Smooth muscle cell (in vitro differentiated cells): ENCODE data around the gene LRRC8D. TPM values are rescaled to one million over a fixed set of nuclear protein-coding genes. Genes with fewer than 3 reads are reported as not detected.
A peak's percentile ranks its signal among the peaks of the same experiment; 100 is the strongest.

ENCODE experiments used
- DNase-seq: peaks from one replicate; lab custom pipeline; 2025; ENCODE audit not compliant: unreplicated experiment; lab: John Stamatoyannopoulos, UW
- H2AFZ ChIP-seq: fragments of 200-600 bp; sonication (generic); 2 replicates; pipeline ENCODE4 v1.6.0; 2016; ENCODE audit warnings: antibody characterized with exemption, low read depth, mild to moderate bottlenecking
- H3F3A ChIP-seq: fragments of 200-600 bp; sonication (generic); 2 replicates; pipeline ENCODE4 v1.6.0; 2017; ENCODE audit warnings: antibody characterized with exemption, low read depth
- H3K27ac ChIP-seq: fragments of 200-600 bp; sonication (generic); 2 replicates; pipeline ENCODE4 v1.5.1; 2016; ENCODE audit warnings: low read depth, mild to moderate bottlenecking
- H3K27me3 ChIP-seq: fragments of 200-600 bp; sonication (generic); 2 replicates; pipeline ENCODE4 v1.6.1; 2016; ENCODE audit warnings: low read depth, mild to moderate bottlenecking
- H3K36me3 ChIP-seq: fragments of 200-600 bp; sonication (generic); 2 replicates; pipeline ENCODE4 v1.5.1; 2016; ENCODE audit warnings: low read depth
- H3K4me1 ChIP-seq: fragments of 200-600 bp; sonication (generic); 2 replicates; pipeline ENCODE4 v1.5.1; 2016; ENCODE audit warnings: low read depth
- H3K4me2 ChIP-seq: fragments of 200-600 bp; sonication (generic); 2 replicates; pipeline ENCODE4 v1.6.0; 2016; ENCODE audit warnings: mild to moderate bottlenecking
- H3K4me3 ChIP-seq: fragments of 200-600 bp; sonication (generic); 2 replicates; pipeline ENCODE4 v1.5.1; 2016; ENCODE audit warnings: mild to moderate bottlenecking
- H3K79me2 ChIP-seq: fragments of 200-600 bp; sonication (generic); 2 replicates; pipeline ENCODE4 v1.6.0; 2016; ENCODE audit warnings: low read depth, mild to moderate bottlenecking
- H3K9ac ChIP-seq: fragments of 200-600 bp; sonication (generic); 2 replicates; pipeline ENCODE4 v1.6.0; 2016; ENCODE audit warnings: low read depth
- H3K9me3 ChIP-seq: fragments of 200-600 bp; sonication (generic); replicated peaks from 2 replicates; pipeline ENCODE4 v1.5.1; 2016; ENCODE audit warnings: low read depth
- H4K20me1 ChIP-seq: fragments of 200-600 bp; sonication (generic); 2 replicates; pipeline ENCODE4 v1.6.0; 2016; ENCODE audit warnings: low read depth
- CTCF ChIP-seq: fragments of 200-600 bp; sonication (generic); IDR thresholded peaks from 2 replicates; pipeline ENCODE4 v1.5.1; 2017; ENCODE audit warnings: borderline replicate concordance, mild to moderate bottlenecking, antibody characterized with exemption; ENCODE audit not compliant: insufficient read depth, poor library complexity, severe bottlenecking
- WGBS: methylation state at CpG from one replicate; pipeline ENCODE4 v1.1.7; 2016; ENCODE audit warnings: low lambda C conversion rate; 5-methylcytosine and 5-hydroxymethylcytosine counted together
- polyA plus RNA-seq: library from polyadenylated mRNA; unstranded; fragments of >200 nt; fragmentation: Nextera tagmentation; extraction: Ambion mirVana; gene quantifications from 2 replicates; pipeline ENCODE4 v1.2.1, GENCODE V29; 2016
- total RNA-seq: library from RNA; depleted of rRNA; stranded (reverse); fragments of >200 nt; gene quantifications from 2 replicates; pipeline ENCODE4 v1.2.3, GENCODE V29; 2014

LRRC8D gene
- total and polyA plus RNA-seq, 2 experiments from 2014 or later, result 5.2 to 25.1 TPM

GRCh38 chr1:89910268-89910667, 89.4 kb downstream of the LRRC8D start:
- H3F3A ChIP-seq, result peaks cover 26% of the 10 kb centered on the region
- no peaks in the 10 kb centered on the region for H3K79me2 ChIP-seq
- no peaks in the 10 kb centered on the region for H3K36me3 ChIP-seq
- peak overlapping the region; percentile 89 for H3K27ac ChIP-seq
- no peaks in the 10 kb centered on the region for H3K9me3 ChIP-seq
- no peak overlapping the region for H3K4me3 ChIP-seq
- no peak for DNase-seq
- TF ChIP-seq CTCF, result no peak
- no peak overlapping the region for H2AFZ ChIP-seq
- H3K27me3 ChIP-seq, result no peaks in the 10 kb centered on the region
- H3K9ac ChIP-seq, result peak overlapping the region; percentile 59
- H3K4me1 ChIP-seq, result peaks cover 57% of the 10 kb centered on the region
- H3K4me2 ChIP-seq, result peak overlapping the region; percentile 80
- H4K20me1 ChIP-seq, result no peaks in the 10 kb centered on the region

GRCh38 chr1:89910780-89911179, 89.9 kb downstream of the LRRC8D start:
- H3K27ac ChIP-seq, result peak overlapping the region; percentile 89
- WGBS, result 6% methylated on average over 2 of the region's 2 CpGs
- H3F3A ChIP-seq, result peaks cover 26% of the 10 kb centered on the region
- H3K4me3 ChIP-seq, result no peak overlapping the region
- H3K9me3 ChIP-seq, result no peaks in the 10 kb centered on the region
- peak overlapping the region; percentile 80 for H3K4me2 ChIP-seq
- H3K27me3 ChIP-seq, result no peaks in the 10 kb centered on the region
- DNase-seq, result no peak
- H4K20me1 ChIP-seq, result no peaks in the 10 kb centered on the region
- H2AFZ ChIP-seq, result no peak overlapping the region
- H3K4me1 ChIP-seq, result peaks cover 52% of the 10 kb centered on the region
- TF ChIP-seq CTCF, result no peak
- H3K79me2 ChIP-seq, result no peaks in the 10 kb centered on the region
- peak overlapping the region; percentile 59 for H3K9ac ChIP-seq
- no peaks in the 10 kb centered on the region for H3K36me3 ChIP-seq

- Histone ChIP-seq H3K36me3 (no peaks in the 10 kb centered on the region), H3K9ac (no peak overlapping the region), H3K4me1 (peaks cover 46% of the 10 kb centered on the region), H3K4me3 (no peak overlapping the region), H3F3A (peaks cover 21% of the 10 kb centered on the region), H3K4me2 (peak overlapping the region; percentile 80), H3K27ac (peak overlapping the region; percentile 89), H3K9me3 (no peaks in the 10 kb centered on the region), H3K27me3 (no peaks in the 10 kb centered on the region), H3K79me2 (no peaks in the 10 kb centered on the region), H2AFZ (no peak overlapping the region), H4K20me1 (no peaks in the 10 kb centered on the region)
- whole genome bisulfite sequencing, result 55% methylated on average over 10 of the region's 10 CpGs
- no peak for TF ChIP-seq CTCF
- no peak for DNase-seq
Measured at GRCh38 chr1:89911191-89911991, 90.6 kb downstream of the LRRC8D start.

- no peak for DNase-seq
- Histone ChIP-seq H3K9me3 (no peaks in the 10 kb centered on the region), H4K20me1 (no peaks in the 10 kb centered on the region), H2AFZ (no peak overlapping the region), H3K4me3 (no peak overlapping the region), H3F3A (peaks cover 19% of the 10 kb centered on the region), H3K27ac (peak overlapping the region; percentile 89), H3K9ac (no peak overlapping the region), H3K27me3 (no peaks in the 10 kb centered on the region), H3K79me2 (no peaks in the 10 kb centered on the region), H3K4me1 (peaks cover 40% of the 10 kb centered on the region), H3K36me3 (no peaks in the 10 kb centered on the region), H3K4me2 (no peak overlapping the region)
- no peak for TF ChIP-seq CTCF
- WGBS, result 25% methylated on average over 1 of the region's 1 CpG
Measured at GRCh38 chr1:89912073-89912472, 91.2 kb downstream of the LRRC8D start.
